Cardiac fibroblast (primary cell): Measurements from ENCODE around the gene CLEC16A.

ENCODE experiments used
- DNase-seq, 2 donors: peaks; one replicate each; pipeline versions ENCODE4 v3.0.0 to v3.0.0-alpha.2; 2010; ENCODE audit warnings: low read depth in 2 of 2
- H3K4me3 ChIP-seq, 2 donors: replicated peaks in 1 of 2; 1 replicate in 1 of 2; 2 replicates in 1 of 2; pipeline ENCODE4 v1.5.1; 2011; ENCODE audit warnings: low read depth in 2 of 2, low read length in 2 of 2, mild to moderate bottlenecking in 2 of 2, moderate library complexity in 1 of 2
- CTCF ChIP-seq: IDR thresholded peaks from one replicate; pipeline ENCODE4 v1.5.1; 2011; ENCODE audit warnings: low read depth, mild to moderate bottlenecking, low read length, inconsistent platforms

The CLEC16A gene

DNA sequence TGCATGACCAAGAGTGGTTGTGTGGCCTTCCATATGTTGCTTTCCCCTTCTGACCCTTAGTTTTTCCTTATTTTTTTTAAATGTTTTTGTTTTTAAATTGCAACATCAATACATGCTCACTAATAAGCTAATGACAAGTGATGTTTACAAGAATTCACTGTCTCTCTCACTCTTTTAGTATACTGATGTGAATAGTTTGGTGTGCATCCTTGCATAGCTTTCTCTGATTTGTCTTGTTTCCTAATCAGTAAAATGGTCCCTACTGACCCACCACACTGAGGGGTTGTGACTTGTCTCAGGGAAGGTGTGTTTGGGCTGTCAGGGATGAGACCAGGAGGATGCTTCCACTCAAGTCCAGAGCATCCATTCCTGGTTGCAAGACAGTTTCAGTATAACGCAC lies 41.4 kb upstream of the CLEC16A start:
- no peak for TF ChIP-seq CTCF
- no peak overlapping the region for H3K4me3 ChIP-seq
- DNase-seq = no peak

GRCh38 chr16:10906482-10906881 lies 37.9 kb upstream of the CLEC16A start:
- no peak for DNase-seq

GRCh38 chr16:10906914-10907756 lies 37.2 kb upstream of the CLEC16A start:
- no peak for DNase-seq
- TF ChIP-seq CTCF = no peak
- no peak overlapping the region for H3K4me3 ChIP-seq

More at GRCh38 chr16:10906482-10906881, 37.9 kb upstream of the CLEC16A start:
- H3K4me3 ChIP-seq = no peak overlapping the region
- no peak for TF ChIP-seq CTCF

- DNase-seq = no peak
- no peak overlapping the region for H3K4me3 ChIP-seq
- TF ChIP-seq CTCF = no peak
These were observed 36.7 kb upstream of the CLEC16A start for GRCh38 chr16:10907757-10908045.

- DNase-seq = no peak
- no peak for TF ChIP-seq CTCF
- H3K4me3 ChIP-seq = no peak overlapping the region
These were observed 33.1 kb upstream of the CLEC16A start for GRCh38 chr16:10911267-10911666.

- DNase-seq = no peak
- no peak for TF ChIP-seq CTCF
These were observed 27.8 kb upstream of the CLEC16A start for GRCh38 chr16:10916534-10916933.

DNA sequence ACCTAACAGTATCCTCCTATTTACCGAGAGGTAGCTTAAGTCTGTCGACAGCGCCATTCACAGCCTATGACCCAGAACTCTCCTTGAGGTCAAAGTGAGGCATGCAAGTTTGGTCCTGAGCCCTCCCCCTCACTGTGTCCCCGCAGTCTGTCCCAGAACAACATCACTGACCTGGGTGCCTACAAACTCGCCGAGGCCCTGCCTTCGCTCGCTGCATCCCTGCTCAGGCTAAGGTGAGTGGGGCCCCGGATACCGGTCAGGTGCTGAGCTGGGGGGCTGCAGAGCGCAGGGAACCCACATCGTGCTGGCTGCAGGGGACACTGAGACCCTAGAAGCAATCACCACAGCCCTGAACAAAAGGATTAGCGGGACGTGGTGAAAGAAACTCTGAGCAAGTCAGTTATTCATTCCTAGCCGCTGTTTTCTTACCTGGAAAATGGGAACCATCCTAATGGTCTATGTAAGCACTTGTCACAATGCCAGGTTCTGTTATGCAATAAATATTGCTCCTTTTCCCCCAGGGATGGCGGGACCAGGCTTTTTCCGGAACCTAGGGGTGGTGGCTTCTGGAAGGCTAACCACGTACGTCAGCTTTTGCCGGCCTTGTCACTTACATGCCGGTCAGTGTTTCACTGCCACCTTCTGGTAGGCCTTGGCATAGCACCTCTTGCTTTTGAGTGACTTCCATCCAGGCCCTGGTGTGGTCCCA lies 25.9 kb upstream of the CLEC16A start:
- no peak overlapping the region for H3K4me3 ChIP-seq
- TF ChIP-seq CTCF = peak; percentile 99
- DNase-seq = peak; percentile 97 to 98

More at GRCh38 chr16:10916534-10916933, 27.8 kb upstream of the CLEC16A start:
- no peak overlapping the region for H3K4me3 ChIP-seq
